GM18526 (cell line): ENCODE measurements around the gene OR10H2.

ENCODE experiments used
- POLR2A ChIP-seq: IDR thresholded peaks from 3 replicates; pipeline ENCODE4 v1.6.1; 2011; ENCODE audit not compliant: insufficient read length; ENCODE audit errors: extremely low read depth

OR10H2 gene

DNA sequence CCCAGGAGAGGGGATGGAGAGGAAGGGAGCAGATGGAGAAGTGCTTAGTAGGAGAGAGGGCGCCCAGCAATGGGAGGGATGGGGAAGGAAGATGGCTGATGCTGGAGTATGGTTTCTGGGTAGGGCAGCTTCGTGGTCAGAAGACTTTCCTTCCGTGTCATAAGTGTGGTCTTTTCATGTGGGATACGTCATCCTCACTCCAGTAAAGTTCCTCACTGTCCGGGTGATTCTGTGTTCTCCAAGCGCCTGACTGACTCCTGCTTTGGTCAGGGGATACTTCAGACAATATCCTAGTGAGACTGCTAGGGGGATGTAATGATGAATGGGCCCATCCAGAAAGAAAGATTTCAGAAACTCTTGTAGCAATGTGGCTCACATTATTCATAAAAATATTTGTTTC, 6.1 kb downstream of the OR10H2 start:
- TF ChIP-seq POLR2A = no peak

DNA sequence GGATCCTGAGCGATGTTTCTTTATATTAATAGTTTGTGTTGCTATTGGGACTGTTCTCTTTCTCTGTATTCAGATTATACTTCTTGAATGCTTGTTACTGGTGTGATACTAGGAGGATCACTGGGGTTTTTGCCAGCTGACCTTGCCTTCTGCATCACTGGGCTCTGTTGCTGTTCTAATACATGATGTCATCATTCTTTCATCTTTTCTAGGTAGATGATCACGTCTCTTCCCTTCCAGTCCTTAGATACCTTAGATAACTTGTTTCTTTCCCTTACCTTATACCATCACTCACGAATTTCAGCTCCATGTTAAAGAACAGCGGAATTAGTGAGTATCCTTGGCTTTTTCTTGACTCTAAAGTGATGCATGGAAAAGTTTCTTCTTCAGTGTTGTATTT, 9.9 kb downstream of the OR10H2 start, which contains the start of gene OR10H3:
OR10H3 (plus strand) TSS at position 264 of the 400 bp plus-strand sequence. CDS start 3,408 bp downstream, outside the sequence.
- no peak for TF ChIP-seq POLR2A

DNA sequence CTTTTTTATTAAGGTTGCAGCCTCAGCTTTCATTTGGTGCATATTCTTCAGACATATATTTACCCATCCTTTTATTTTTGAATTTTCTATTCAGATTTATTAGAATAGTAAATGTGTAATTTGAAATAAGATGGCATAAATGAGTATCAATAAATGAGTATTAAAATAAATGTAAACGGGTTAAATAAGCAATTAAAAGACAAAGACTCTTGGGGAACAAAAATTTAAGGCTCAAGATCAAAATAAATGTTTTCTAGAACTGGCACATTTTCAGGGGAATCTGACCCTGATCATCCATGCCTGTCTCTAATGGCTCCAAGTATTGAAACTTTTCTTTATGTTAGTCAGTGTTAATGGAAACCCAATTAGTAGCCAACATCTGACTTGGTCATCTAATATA, 13.0 kb downstream of the OR10H2 start:
- TF ChIP-seq POLR2A = no peak

DNA sequence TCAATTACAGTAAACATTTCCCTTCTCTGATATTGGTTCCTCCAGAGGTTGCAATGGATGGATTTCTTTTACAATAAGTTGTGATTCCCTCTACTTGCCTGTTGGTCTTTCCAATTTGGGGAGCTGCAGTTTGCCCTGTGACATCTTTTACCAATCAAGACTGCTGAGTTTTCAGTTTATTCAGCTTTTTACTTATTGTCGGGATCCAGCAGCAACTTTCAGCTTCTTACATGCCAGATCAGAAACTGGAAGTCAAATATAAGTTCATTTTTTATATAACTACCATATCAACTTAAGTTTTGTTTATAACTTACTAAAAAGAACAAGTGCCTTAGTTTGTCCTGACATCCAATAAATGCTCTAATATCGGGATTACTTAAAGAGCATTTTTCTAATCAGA, 20.4 kb downstream of the OR10H2 start:
- TF ChIP-seq POLR2A = no peak

DNA sequence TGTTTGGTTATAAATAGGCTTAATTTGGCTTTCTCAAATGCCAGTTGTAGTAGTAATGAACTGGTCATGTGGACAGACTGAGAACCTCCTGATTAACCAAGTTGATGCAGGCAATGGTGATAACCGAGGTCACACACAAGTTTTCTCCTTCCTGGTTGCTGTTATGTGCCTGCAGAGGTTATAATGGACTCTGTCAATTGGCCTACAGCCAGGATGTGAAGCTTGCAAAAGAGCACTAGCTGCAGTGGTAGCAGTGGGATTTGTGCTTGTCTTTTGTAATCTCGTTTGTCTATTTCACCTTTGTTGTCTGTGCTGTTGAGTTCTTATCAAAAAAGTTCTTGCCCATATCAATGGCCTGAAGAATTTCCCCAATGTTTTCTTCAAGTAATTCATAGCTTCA, 30.6 kb downstream of the OR10H2 start:
- TF ChIP-seq POLR2A = no peak

DNA sequence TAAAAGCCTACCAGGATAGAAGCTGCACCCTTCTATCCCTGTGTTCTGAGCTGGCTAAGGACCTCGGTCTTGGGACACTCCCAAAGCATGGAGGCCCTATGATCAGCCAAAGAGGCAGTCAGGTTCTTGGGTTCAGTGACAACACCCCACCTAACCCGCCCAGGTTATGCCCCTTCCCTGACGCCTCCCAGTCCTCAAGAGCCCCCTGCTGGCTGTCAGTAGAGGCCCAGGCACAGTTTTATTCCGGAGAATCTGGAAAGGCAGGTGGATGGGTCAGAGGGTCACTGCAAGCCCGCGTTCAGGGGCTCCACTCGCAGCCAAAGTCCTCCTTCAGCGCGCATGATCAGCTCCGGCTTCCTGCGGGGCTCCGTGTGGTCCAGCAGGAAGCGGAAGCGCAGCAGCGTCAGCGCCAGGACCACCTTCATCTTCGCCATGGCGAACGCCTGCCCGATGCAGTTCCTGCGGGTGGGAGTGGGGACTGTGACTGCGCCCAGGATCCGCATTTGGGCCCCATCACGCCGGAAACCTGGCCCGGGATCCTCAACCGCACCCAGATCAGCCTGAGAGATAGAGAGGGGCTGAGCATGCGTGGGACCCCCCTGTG, 32.2 kb downstream of the OR10H2 start:
- TF ChIP-seq POLR2A = no peak

DNA sequence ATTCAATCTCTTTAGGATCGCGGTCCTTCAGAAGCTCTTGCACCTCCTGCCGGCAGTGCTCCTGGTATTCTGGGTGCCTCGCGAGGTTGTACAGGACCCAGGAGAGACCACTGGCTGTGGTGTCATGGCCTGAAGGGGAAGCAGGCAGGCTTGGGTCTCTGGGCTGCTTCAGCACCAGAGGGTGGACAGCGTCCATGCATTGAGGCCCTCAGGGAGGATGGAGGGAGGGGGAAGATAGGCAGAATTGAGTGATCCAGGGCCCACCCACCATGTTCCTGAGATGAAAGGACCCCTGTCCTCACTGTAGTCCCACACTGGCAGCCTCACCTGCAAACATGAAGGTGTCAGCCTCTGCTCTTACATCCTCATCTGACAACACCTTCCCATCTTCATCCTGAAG, 41.8 kb downstream of the OR10H2 start:
- TF ChIP-seq POLR2A = no peak

DNA sequence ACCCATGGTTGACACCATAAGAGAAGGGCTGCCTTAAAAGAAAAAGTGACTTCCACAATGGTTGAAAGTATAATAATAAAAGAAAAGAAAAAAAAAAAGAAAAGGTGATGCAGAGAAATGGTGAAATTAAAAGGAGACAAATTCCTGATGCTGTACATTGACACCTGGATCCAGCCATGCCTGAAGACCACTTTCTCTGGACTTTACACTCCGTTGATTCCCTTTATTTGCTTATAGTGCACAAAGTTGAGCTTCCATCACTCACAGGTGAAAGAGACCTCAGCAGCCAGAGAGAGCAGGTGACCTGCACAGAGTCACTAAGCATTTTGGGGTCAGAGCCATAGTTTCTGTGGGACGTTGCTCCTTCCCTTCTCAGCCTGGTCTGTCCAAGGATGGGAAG, 47.4 kb downstream of the OR10H2 start:
- no peak for TF ChIP-seq POLR2A

DNA sequence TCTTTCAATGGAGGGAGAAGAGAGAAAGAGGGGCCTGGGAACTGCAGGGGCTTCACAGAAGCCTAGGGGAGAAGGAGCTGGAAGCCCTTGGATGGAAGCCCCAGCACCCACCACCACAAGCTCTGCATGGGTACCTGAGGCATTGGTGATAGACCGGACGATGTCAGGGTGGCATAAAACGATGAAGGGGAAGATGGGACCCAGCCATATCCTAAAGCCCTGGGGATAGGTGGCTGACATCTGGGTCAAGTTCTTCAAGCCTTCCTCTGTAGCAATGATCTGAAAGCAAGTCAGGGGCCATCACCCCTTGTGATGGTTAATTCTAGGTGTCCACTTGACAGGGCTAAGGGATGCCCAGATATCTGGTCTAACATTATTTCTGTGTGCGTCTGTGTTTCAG, 48.4 kb downstream of the OR10H2 start:
- TF ChIP-seq POLR2A = no peak

DNA sequence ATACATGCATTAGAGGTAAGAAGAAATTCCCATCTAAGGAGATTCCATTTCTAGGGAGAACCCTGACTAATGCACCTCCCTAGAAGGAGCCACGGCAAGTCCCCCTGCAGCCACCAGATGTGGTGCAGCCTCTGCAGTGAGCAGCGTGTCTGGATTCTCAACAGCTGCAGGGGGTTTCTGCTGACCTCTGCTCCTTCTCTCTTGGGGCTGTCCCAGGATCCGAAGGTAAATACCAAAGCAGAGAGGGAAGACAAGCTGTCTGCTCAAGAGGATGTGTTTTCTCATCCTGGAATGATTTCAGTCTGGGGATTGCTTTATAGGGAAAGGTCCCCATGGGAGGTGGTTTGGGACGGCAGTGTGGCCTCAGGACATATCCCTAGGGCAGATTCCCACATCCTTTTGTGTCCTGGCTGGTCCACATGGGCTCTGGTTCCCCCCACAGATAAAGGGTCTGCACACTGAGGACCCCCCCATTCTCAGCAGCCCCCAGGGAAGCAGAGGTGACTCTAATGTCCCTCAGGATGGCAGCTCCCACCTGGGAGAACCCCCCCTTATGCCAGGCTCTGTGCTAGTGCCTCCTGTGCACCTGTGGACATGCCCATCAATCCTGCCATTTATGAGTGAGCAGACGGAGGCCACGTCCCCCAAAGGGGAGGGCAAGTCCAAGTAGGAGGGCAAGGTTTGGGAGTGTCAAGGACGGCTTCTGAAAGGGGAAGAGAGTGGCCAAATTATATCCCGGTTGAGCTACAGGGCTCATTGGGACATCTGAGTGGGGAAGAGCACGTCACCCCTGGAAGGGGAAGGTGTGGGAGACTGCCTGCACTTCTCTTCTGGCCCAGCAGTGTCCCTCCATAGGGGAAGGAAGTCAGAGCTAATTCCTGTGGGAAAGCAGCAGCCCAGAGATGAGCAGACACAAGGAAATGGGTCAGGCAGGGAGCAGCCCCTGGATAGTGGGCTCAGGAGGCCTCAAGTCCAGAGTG, 49.5 kb downstream of the OR10H2 start:
- TF ChIP-seq POLR2A = no peak
